KBM-7 (cell line): ENCODE measurements around the gene TATDN3.
"Not testable (repeated sequence)": the region's sequence is repeated elsewhere in the genome, so short reads cannot be mapped to it uniquely, and the experiment has no call there.

Experiments
- DNase-seq: peaks from one replicate; pipeline ENCODE4 v3.0.0-alpha.2; 2015
- in situ Hi-C: fragments of 300-500 bp; cut with MboI; formaldehyde crosslinking; loops from 2 replicates; pipeline ENCODE4 v1.14.3; 2020; ENCODE audit warnings: low sequenced_read_pairs, low pct_unique_long_range_greater_than_20kb, mixed read lengths

The TATDN3 gene, protein sequence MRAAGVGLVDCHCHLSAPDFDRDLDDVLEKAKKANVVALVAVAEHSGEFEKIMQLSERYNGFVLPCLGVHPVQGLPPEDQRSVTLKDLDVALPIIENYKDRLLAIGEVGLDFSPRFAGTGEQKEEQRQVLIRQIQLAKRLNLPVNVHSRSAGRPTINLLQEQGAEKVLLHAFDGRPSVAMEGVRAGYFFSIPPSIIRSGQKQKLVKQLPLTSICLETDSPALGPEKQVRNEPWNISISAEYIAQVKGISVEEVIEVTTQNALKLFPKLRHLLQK

DNA sequence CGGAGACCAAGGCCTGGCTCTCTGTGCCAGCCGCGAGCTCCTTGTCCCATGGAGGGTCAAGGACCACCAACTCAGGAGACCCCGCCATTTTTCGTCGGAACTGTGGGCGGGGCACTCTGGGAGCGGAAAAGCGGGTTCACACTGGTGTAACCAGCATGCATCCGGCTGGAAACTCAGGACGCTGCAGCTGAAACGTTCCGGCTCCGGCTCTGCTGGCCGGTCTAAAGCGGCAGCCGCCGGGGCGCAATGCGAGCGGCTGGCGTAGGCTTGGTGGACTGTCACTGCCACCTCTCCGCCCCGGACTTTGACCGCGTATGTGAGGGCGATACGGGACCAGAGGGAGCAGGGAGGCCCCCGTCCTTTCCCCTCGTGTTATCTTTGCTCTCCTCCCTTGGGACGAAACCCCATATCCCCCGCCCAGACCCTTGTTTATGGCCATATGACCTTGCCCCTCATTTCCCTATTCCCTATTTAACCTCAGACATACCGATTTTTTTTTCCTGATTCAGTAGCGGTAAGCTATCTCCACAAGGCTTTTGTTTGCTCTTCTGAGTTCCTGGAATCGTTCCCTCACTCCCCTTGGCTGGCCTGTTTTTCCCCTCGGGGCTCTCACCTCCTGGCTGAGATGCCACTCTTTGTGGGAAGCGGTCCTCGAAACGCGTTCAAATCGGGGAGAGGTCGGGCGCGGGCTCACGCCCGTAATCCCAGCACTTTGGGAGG is at the start of gene TATDN3, which contains the start of gene NSL1:
Gene TATDN3 (plus strand): TSS at position 219 of the 720 bp plus-strand sequence. CDS start 28 bp downstream, at position 247.
Gene NSL1 (minus strand): TSS at position 102 of the 720 bp plus-strand sequence. CDS start 14 bp downstream, at position 88.
- in situ Hi-C loops = no loop called here
- peak; percentile 95 for DNase-seq

DNA sequence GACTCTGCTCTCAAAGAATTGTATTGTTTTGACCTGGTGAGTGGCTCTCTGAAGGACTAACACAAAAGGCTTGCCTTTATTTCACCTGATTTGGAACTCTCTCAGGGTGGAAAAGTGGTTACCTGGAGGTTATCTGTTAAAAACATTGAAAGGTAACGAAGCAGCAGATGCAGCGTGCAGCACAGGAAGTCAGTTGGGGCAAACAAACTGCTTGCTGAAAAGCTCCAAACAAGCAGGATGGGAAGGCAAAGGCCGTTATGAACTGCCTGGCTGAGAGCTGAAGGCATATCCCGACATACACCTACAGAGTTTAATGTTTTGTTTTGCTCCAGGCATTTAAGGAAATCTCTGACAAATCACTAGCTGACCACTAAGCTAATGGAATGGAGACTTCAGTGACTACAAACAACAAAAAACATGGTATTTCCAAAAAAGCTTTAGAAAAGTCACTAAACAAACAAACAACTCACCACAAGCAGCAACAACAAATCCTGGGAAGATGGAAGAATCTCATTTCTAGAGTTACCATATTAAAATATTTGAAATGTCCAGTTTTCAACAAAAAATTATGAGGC is 47.7 kb upstream of the TATDN3 start:
- in situ Hi-C loops = no loop called here
- no peak for DNase-seq

DNA sequence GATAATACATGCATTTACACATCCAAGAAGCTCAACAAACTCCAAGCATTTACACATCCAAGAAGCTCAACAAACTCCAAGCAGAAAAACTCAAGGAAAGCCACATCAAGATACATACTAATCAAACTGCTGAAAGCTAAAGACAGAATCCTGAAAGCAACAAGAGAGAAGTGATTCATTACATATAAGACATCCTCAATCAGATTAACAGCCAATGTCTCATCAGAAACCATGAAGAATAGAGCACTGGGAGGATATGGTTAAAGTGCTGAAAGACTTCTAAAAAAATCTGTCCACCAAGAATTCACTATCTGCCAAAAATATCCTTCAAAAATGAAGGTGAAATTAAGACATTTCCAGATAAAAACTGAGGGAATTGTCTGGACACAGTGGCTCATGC is 46.4 kb upstream of the TATDN3 start:
- DNase-seq = no peak
- in situ Hi-C loops = no loop called here

DNA sequence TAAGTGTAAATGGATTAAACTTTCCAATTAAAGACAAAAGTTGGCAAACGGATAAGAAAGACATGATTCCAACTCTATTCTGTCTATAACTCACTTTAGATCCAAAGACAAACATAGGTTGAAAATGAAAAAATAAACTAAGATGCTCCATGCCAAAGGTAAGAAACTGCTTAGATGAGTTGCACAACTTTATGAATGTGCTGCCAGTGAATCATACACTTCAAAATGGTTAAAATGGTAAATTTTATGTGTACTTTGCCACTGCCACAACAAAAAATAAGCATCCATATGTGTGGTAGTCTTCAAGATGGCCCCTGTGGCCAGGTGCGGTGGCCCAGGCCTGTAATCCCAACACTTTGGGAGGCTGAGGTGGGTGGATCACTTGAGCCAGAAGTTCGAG is 45.1 kb upstream of the TATDN3 start:
- no peak for DNase-seq
- in situ Hi-C loops = no loop called here

DNA sequence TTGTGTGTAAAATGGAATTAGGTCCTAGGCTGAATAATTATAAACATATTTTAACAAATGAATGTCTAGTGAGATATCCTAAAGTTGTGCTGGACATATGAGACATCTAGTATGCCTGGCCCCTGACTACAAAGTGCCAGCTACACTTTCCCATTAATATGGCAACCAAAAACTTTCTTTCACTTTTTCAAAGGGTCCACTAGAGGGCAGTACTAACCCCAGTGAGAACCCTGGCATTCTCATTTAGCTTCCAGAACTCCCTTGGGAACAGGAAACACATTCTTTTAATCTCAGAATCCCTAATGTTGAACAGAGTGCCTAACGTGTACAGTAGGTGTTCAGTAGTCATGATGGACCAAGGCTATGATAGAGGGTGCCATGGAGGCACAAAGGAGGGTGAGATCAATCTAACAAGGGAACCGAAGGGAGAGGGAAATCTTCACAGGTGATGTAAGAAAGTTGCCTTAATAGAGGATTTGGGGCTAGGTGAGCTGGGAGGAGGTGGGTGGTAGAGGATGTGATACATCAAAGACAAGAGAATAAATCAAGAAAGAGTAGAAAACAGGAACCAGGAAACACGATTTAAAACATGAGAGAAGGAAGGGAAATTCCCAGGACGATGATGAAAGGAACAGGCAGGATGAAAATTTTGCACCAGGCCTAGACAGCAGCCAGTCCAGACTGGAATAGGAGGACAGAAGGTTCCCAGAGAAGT is 41.7 kb upstream of the TATDN3 start:
- peak; percentile 49 for DNase-seq
- in situ Hi-C loops = no loop called here

DNA sequence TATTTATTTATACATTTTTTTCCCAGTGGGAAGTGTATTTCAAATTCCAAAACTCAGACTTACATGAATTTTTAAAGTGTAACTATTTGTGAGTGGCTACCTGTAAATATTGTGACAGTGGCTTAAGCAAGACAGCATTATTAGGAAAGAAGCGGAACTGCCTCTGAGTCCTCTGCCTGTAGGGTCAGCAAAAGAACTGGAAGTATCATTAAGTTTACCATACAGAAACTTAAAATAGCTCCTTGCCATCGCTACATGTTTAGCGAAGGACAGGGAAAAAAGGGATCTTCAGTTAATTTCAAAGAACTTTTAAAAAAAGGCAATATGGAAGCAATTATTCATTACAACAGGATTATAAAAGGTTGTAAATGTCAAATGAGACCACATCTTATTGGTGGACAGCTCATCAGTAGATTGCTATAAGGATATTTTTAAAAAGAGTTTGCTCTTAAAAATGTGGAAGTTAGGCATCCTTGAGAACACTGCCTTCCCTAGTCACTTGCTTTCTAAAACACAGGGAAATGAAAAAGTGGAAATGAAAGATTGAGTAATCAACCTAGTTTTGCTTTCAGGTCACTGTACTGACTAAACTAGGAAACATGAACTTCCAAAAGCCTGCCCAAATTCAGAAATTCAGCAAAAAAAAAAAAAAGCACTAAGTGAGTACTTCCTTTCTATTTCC is 39.3 kb upstream of the TATDN3 start:
- in situ Hi-C loops = no loop called here
- DNase-seq = peak; percentile 41

DNA sequence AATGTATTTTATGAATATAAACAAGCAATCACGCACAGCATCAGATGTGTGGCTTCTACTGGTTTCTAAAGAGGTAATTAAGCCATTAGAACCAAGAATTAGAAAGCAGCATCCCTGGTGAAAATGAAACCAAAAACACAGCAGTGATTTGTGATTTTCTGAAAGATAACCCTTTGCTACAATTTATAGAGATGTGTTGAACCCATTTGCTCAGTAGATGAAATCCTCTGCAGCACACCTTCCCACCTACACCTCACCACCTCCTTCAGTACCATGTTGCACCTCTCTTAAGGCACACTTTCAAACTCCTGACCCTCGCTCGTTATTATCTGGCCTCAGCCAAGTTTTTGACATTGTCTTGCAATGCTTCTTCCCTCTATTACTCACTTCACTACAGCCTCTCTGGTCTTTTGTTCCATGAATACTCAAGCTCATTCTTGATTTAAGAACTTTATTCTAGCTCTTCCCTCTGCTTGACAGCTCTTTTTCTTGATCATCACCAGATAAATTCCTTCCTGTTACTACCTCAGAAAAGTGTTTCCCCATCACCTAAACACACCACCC is 38.7 kb upstream of the TATDN3 start:
- in situ Hi-C loops = no loop called here
- no peak for DNase-seq

DNA sequence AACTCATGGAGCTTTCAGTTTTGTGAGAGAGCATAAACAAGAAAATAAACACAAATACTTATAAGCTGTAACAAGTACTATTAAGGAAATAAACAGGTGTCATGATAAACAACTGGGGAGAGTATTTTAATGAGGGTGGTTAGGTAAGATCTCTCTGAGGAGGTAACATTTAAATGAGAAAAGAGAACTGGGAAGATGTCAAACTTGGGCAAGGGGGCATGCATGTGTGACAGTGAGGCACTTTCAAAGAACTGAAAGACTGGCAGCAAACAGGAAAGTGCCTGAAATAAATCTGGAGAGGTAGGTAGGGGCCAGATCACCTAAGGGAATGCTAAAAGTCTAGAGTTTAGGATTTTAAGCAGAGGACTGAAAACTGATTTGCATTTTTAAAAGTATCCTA is 37.9 kb upstream of the TATDN3 start:
- in situ Hi-C loops = no loop called here

DNA sequence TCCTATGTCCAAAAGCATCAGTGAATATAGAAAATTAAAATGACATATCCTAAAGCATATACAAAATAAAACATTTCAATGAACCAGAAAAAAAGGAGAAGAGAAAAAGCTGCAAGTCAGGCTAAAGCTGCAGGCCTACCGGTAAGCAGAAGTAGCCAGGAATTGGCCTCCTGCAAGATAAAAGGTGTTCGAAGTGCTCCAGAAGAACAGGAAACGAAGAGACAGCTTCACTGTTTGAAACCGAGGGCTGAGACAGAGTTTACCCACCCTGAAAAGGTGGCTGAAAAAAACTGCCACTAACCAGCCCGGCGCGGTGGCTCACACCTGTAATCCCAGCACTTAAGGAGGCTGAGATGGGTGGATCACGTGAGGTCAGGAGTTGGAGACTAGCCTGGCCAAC is 37.5 kb upstream of the TATDN3 start:
- peak; percentile 49 for DNase-seq
- in situ Hi-C loops = no loop called here

More for the DNA sequence above, 37.9 kb upstream of the TATDN3 start:
- DNase-seq = no peak

DNA sequence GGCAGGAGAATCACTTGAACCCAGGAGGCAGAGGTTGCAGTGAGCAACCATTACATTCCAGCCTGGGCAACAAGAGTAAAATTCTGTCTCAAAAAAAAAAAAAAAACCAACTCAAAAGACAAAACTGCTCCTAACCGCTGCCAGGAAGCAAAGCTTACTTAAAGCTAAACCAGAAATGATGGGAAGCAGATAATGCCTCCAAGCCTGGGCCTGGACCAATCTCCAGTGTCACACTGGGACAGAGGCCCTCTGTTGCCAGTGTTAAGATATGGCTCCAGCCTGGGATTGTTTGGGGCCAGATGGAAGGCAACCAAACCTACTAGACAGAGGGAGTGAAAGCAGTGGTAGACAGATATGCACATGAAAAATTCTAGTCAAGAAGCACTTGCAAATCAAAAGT is 37.0 kb upstream of the TATDN3 start:
- DNase-seq = no peak
- in situ Hi-C loops = no loop called here

DNA sequence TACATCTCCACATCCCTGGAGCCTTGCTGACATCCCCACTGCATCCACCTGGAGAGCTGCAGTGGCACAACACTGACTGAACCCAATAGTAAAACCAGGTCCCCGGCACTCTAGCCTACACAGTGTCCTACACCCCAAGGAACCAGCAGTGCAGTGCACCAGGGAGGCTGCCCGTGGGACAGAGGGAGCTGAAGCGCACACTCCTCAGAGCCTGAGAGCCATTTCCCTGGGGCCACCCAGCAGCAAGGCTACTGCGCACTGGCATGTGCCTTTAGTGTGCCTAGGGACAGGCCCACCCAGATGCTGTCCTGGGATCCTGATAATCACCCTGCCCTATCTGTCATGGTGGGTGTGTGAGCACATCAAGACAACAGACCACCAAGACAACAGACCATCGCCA is 32.0 kb upstream of the TATDN3 start:
- no peak for DNase-seq
- in situ Hi-C loops = no loop called here

DNA sequence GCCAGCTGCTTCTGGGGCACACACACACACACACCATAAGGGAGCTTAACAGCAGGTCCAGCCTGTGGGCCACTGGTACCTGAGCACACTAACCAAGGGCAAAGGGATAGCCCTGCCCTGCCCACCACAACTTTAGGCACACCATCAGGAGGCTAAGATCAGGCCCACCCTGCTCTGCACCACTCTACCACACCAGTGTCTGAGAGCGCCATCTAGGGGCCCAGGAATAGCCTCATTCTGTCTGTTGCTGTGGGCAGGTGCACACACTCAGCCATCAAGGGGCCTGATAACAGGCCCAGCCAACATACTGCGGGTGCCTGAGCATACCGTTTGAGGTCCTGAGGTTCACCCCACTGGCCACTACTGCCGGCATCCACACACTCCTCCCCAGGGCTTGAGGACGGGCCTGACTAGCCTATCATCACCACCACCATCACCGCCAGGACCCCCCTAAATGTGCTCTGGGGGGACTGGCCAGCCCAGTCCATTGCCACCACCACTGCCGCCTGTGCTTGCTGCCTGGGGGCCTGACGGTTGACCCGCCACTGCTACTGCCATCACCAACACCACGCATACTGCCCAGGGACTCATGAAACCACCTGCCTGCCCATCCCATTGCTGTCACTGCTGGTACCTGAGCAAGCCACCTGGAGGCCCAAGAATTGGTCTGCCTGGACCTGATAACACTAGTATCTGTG is 31.4 kb upstream of the TATDN3 start:
- peak; percentile 42 for DNase-seq
- in situ Hi-C loops = no loop called here

DNA sequence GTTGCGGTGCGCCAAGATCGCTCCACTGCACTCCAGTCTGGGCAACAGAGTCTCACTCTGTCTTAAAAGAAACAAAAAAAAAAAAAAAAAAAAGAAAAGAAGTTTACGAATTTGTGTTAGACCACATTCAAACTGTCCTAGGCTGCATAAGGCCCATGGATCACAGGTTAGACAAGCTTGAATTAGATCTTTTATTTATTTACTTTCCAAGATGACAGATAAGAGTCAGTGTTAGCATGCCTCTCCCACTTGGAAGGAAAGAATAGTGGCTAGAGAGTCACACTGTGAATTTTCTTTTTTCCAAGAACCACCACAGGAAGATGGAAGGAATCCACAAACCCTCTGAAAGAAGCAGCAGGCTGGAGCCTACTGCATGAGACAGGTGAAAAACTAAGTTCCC is 29.5 kb upstream of the TATDN3 start:
- in situ Hi-C loops = no loop called here
- DNase-seq = no peak

DNA sequence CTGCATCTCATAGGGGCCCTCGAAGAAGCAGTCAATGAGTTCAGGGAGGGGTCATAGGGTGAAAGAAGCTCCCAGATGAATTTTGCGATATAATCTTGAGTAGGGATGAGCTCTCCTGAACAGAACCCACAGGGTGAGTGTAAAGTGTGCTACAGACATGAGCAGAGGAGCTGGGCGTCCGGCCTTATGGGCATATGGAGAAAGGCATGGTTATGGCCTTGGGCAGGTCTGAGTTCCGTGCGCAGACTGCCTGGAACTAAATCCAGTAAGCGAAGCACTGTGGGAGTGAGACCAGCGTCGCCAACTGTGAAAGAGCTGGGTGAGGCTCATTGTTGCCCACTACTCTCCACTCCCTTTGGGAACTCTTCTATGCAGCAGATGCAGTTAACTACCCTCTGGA is 28.9 kb upstream of the TATDN3 start:
- in situ Hi-C loops = no loop called here
- DNase-seq = no peak

DNA sequence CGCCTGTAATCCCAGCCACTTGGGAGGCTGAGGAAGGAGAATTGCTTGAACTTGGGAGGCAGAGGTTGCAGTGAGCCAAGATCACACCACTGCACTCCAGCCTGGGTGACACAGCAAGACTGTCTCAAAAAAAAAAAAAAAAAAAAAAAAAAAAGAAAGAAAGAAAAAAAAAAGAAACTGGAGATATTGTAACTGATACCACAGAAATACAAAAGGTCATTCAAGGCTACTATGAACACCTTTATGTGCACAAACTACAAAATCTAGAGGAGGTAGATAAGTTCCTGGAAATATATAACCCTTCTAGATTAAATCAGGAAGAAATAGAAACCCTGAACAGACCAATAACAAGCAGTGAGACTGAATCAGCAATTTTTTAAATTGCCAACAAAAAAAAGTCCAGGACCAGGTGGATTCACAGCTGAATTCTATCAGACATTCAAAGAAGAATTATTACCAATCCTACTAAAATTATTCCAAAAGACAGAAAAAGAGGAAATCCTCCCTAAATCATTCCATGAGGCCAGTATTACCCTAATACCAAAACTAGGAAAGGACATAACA is 26.9 kb upstream of the TATDN3 start:
- in situ Hi-C loops, DNase-seq: not testable (repeated sequence)

DNA sequence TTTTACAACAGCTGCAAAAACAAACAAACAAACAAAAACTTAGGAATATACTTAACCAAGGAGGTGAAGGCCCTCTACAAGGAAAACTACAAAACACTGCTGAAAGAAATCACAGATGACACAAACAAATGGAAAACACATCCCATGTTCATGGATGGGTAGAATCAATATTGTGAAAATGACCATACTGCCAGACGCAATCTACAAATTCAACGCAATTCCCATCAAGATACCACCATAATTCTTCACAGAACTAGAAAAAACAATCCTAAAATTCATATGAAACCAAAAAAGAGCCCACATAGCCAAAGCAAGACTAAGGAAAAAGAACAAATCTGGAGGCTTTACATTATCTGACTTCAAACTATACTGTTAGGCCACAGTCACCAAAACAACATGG is 24.9 kb upstream of the TATDN3 start:
- in situ Hi-C loops, DNase-seq: not testable (repeated sequence)

DNA sequence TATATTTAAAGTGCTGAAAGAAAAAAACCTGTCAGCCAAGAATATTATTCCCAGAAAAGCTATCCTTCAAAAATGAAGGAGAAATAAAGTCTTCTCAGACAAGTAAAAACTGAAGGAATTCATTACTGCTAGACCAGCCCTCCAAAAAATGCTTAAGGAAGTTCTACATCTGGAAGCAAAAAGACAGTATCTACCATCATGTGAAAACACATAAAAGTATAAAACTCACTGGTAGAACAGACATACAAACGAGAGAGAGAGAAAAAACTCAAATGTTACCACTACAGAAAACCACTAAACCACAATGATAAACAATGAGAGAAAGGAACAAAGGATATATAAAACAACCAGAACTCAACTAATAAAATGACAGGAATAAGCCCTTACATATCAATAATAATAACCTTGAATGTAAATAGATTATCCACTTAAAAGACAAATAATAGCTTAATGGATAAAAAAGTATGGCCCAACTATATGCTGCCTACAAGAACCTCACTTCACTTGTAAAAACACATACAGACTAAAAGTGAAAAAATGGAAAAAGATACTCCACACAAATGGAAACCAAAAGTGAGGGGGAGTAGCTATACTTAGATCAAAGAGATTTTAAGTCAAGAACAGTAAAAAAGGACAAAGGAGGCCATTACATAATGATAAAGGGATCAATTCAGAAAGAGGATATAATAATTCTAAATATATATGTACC is 22.1 kb upstream of the TATDN3 start:
- no peak for DNase-seq
- in situ Hi-C loops = no loop called here
